Peyer's patch (tissue), 4 donors: Measurements from ENCODE around the gene PRR5L.

Experiments
- CTCF ChIP-seq, 6 experiments: fragments of 450-650 bp in 4 of 6; fragments of 200-600 bp in 2 of 6; sonication (generic) in 1 of 6; IDR thresholded peaks; one replicate each; pipeline ENCODE4 v1.5.1; 2017 to 2019; ENCODE audit warnings: antibody characterized with exemption in 6 of 6, mild to moderate bottlenecking in 3 of 6, moderate library complexity in 1 of 6
- POLR2A ChIP-seq, 2 donors: fragments of 450-650 bp; IDR thresholded peaks; one replicate each; pipeline ENCODE4 v1.5.1; 2017; ENCODE audit warnings: antibody characterized with exemption in 2 of 2, mild to moderate bottlenecking in 2 of 2, moderate library complexity in 2 of 2

- no peak for TF ChIP-seq CTCF (IDR thresholded peaks at IDR 0.05)
- TF ChIP-seq POLR2A (IDR thresholded peaks at IDR 0.05), result no peak
Measured at GRCh38 chr11:36379653-36380052, 83.6 kb downstream of the PRR5L start.
